Peyer's patch (tissue), 4 donors: ENCODE results near the gene MTG1.

Experiments
- POLR2A ChIP-seq, 2 donors: fragments of 450-650 bp; IDR thresholded peaks; one replicate each; pipeline ENCODE4 v1.5.1; 2017; ENCODE audit warnings: antibody characterized with exemption in 2 of 2, mild to moderate bottlenecking in 2 of 2, moderate library complexity in 2 of 2
- TF ChIP-seq, protein P1 (sequence below), 6 experiments: fragments of 450-650 bp in 4 of 6; fragments of 200-600 bp in 2 of 6; sonication (generic) in 1 of 6; IDR thresholded peaks; one replicate each; pipeline ENCODE4 v1.5.1; 2017 to 2019; ENCODE audit warnings: antibody characterized with exemption in 6 of 6, mild to moderate bottlenecking in 3 of 6, moderate library complexity in 1 of 6

DNA sequence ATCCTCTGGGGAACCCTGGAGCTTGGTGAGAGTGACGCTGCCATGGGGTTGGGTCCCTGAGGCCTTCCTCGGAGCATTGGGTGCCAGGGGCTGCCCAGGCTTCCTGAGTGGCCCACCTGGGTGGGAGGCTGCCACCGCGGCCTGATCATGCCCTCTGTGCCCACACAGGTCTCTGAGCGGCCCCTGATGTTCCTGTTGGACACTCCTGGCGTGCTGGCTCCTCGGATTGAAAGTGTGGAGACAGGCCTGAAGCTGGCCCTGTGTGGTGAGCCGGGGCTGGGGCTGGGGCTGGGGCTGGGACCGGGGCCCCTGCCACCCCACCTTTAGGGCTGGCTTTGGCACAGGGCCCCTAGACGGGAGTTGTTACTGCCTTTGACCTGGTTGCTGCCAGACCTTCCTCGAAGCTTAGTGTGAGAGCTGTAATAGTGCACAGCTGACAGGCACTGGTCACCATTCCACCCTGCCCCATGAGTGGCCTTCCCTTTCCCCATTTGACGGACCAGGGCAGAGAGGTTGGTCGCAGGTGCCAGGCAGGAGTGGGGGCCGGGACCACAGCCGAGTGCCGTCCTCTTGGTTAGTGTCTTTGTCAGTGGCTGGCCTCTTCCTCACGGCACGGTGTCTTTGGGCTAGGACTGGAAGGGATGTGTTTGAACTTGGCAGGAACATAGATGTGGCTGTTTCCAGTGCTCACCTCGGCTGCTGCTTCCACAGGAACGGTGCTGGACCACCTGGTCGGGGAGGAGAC is 8.2 kb downstream of the MTG1 start:
- TF ChIP-seq, protein P1, sequence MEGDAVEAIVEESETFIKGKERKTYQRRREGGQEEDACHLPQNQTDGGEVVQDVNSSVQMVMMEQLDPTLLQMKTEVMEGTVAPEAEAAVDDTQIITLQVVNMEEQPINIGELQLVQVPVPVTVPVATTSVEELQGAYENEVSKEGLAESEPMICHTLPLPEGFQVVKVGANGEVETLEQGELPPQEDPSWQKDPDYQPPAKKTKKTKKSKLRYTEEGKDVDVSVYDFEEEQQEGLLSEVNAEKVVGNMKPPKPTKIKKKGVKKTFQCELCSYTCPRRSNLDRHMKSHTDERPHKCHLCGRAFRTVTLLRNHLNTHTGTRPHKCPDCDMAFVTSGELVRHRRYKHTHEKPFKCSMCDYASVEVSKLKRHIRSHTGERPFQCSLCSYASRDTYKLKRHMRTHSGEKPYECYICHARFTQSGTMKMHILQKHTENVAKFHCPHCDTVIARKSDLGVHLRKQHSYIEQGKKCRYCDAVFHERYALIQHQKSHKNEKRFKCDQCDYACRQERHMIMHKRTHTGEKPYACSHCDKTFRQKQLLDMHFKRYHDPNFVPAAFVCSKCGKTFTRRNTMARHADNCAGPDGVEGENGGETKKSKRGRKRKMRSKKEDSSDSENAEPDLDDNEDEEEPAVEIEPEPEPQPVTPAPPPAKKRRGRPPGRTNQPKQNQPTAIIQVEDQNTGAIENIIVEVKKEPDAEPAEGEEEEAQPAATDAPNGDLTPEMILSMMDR (IDR thresholded peaks at IDR 0.05) = no peak
- TF ChIP-seq POLR2A (IDR thresholded peaks at IDR 0.05) = no peak
